ENCODE data around the gene KRTAP10-4.

KRTAP10-4 gene

DNA sequence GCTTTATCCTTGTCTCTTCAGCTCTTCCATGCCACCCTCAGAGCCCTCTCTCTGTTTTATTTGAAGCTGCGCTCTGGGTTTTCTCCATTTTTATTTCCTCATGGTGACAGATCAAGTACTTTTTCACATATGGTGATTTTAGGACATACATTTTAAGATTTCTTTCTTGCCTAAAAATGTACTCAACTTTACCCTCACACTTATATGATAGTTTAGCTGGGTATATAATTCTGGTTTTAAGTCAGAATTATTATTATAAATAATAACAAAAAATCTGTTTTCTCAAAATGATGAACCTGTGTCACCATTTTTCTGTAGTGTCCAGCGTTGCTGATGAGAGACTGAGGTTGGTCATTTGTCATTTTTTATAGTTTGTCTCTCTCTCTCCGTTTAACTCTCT is 7.6 kb downstream of the KRTAP10-4 start:
- no peak overlapping the region for H3K27ac ChIP-seq
- TF ChIP-seq, protein P1, sequence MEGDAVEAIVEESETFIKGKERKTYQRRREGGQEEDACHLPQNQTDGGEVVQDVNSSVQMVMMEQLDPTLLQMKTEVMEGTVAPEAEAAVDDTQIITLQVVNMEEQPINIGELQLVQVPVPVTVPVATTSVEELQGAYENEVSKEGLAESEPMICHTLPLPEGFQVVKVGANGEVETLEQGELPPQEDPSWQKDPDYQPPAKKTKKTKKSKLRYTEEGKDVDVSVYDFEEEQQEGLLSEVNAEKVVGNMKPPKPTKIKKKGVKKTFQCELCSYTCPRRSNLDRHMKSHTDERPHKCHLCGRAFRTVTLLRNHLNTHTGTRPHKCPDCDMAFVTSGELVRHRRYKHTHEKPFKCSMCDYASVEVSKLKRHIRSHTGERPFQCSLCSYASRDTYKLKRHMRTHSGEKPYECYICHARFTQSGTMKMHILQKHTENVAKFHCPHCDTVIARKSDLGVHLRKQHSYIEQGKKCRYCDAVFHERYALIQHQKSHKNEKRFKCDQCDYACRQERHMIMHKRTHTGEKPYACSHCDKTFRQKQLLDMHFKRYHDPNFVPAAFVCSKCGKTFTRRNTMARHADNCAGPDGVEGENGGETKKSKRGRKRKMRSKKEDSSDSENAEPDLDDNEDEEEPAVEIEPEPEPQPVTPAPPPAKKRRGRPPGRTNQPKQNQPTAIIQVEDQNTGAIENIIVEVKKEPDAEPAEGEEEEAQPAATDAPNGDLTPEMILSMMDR (conservative IDR thresholded peaks at IDR 0.05), result no peak
- no peak for TF ChIP-seq ZFX (IDR thresholded peaks at IDR 0.05)

DNA sequence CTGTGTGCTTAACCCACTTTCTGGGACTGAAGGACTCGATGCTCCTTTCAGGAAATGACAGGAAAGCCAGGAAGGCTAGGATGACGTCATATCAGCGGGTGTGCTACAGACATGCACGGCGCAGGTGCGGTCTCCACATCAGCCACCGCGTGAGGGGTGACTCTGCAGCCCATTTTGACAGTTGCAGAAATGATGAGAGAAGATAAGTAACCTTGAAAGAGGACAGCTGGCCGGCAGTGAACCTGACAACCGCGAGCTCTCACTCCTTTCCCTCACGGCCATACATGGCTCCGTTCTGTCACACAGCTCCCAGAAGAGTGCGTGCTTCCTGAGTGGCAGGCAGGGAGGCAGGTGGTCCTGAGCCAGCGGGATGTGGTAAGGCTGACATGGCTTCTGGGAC is 8.5 kb downstream of the KRTAP10-4 start:
- TF ChIP-seq ZFX (IDR thresholded peaks at IDR 0.05), result no peak
- TF ChIP-seq, protein P1 (conservative IDR thresholded peaks at IDR 0.05), result no peak
- no peak overlapping the region for H3K27ac ChIP-seq

DNA sequence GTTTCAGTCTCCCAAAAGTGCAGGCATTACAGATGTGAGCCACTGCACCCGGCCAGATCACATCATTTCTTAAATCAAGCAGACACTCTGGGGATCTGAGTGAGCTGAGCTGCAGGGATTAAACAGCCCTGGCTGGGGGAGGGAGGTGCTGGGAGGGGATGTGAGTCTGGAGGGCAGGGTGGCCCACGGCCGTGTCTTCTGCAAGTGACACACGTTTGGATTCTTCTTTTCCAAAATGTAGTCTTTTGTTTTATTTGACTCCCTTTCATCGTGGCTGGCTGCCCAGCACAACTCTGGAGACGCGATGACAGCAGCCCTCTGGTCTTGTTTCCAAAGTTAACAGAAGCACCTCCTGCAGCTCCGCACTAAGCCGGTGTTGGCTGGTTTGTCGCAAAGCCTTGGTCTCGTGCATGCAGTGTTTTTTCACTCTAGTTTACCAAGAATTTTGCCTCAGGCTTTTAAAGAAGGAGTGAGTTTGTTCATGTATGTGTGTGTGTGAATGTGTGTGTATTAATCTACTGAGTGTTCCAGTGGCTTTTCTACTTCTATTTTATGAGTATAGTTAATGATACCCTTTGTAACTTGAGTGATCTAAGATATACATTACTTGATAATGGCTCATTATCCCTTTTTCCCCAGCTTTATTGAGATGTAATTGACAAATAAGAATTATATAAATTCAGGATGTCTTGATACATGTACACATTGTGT is 9.7 kb downstream of the KRTAP10-4 start:
- TF ChIP-seq ZFX (IDR thresholded peaks at IDR 0.05), result no peak
- TF ChIP-seq, protein P1 (conservative IDR thresholded peaks at IDR 0.05), result no peak
- H3K27ac ChIP-seq, result no peak overlapping the region

DNA sequence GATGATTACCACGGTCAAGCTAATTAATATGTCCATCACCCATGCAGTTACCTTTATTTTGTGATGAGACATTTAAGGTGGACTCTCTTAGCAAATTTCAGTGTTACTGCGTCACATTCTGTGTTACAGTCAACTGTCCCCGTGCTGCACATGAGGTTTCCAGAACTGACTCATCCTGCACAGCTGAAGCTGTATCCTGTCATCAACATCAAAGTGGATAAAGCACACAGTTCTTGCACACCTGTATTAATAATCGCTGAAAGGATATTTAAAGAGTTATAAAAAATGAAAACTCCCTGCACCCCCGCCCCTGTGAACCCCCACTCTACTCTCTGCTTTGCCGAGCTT is 10.2 kb downstream of the KRTAP10-4 start:
- TF ChIP-seq, protein P1 (conservative IDR thresholded peaks at IDR 0.05), result no peak
- TF ChIP-seq ZFX (IDR thresholded peaks at IDR 0.05), result no peak
- H3K27ac ChIP-seq, result no peak overlapping the region

DNA sequence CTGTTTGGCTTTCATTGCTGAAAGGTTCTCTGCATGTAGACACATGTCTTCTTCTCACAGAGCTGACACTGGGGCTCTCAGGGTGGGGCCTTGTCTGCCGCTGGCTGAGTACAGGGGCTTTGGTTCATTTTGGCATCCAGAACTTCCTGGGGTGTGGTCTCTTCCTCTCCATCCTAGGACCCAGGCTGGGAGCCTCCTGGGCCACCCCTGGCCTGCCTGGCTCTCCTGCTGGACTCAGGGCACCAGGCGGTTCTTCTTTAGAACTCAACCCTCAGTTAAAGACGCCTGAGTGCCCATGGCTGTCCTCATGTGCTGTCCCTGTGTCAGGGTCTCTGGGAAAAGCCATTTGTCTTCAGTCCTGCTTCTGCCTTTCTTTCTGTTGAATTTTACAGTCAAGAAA is 12.4 kb downstream of the KRTAP10-4 start:
- TF ChIP-seq, protein P1 (conservative IDR thresholded peaks at IDR 0.05), result no peak
- TF ChIP-seq ZFX (IDR thresholded peaks at IDR 0.05), result no peak
- no peak overlapping the region for H3K27ac ChIP-seq

DNA sequence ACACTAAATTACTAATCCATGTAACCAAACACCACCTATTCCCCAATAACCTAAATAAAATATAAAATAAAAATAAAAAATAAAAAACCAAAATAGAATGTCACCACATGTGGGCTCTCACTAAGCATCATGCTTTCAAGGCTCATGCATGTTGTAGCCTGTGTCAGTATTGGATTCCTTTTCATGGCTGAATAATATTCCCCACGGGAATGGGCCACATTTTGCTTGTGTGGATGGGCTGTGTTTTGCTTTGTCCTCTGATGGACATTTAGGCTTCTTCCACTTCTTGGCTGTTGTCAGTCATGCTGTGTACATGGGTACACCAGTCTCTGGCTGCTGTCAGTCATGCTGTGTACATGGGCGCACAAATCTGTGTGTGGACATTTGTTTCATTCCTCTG is 15.6 kb downstream of the KRTAP10-4 start:
- TF ChIP-seq, protein P1 (conservative IDR thresholded peaks at IDR 0.05), result no peak
- no peak overlapping the region for H3K27ac ChIP-seq

DNA sequence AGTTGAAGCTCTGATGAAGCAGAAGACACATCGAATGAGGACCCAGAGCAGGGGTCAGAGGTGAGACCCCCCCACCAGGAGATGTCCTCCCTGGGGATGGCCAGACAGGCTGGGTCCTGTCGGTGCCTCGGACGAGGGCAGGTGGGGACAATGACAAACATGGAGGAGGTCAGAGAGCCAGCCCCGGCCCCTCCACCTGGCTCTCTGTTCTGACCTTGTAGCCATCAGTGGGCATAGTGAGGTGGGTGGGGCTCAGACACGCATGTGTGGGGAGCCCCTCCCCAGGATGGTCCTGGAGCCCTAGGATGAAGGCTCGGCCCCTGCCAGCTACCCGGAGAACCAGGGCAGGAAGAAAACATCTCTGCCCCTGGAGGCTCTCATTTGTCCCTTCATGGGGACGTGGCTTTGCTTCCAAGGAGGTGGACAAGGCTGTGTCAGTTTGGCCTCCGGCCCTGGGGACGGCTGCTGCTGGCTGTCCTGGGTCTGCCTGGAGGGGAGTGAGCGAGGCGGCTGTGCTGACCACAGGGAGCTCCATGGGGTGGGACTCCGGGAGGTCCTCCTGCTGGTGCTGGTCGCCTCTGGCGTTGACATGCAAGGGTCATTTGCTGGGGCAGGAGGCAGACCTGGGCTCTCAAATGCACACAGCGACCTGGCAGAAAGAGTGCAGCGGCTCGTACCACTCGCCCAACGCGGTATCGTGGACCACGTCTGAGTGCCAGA is 16.2 kb downstream of the KRTAP10-4 start:
- TF ChIP-seq ZFX (IDR thresholded peaks at IDR 0.05), result no peak
- TF ChIP-seq, protein P1 (conservative IDR thresholded peaks at IDR 0.05), result no peak

More for the DNA sequence above, 16.2 kb downstream of the KRTAP10-4 start:
- no peak overlapping the region for H3K27ac ChIP-seq
